Stimulated activated CD4-positive, alpha-beta T cell treated with anti-CD3 and anti-CD28 coated beads, TNF-alpha, amount 100 ng/mL, for 24 hours (primary cell): ENCODE results near the gene FASLG.
A peak's percentile ranks its signal among the peaks of the same experiment; 100 is the strongest.

Experiments used
- DNase-seq, 3 experiments: peaks; one replicate each; pipeline ENCODE4 v3.0.0-alpha.2; 2020; ENCODE audit warnings: low read depth in 3 of 3

The FASLG gene

GRCh38 chr1:172646653-172647052, 12.2 kb upstream of the FASLG start:
- DNase-seq = no peak

GRCh38 chr1:172647110-172647564, 11.8 kb upstream of the FASLG start:
- DNase-seq = peak in 1 of 3 experiments; percentile 30

DNA sequence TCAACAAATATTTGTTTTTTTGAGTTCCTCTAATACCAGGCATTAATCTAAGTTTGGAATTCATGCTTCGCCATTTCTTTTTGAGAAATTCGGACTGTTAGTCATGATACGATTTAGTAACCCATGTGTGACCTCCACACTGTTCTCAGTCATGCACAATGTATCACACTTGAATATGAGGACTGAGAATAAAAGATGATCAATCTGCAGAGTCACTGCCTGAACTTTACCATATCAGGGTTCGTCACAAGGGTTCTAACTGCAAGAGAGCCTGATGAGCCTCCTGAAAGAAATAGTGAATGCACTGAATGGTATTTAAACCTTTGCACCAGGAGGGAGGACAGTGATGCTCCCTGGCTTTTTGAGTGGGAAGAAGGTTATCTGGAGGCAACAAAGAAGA, 10.9 kb upstream of the FASLG start:
- no peak for DNase-seq

GRCh38 chr1:172650474-172651193, 8.3 kb upstream of the FASLG start:
- no peak for DNase-seq

- no peak for DNase-seq
Measured at GRCh38 chr1:172653015-172653709, 5.7 kb upstream of the FASLG start.

GRCh38 chr1:172654535-172654934, 4.4 kb upstream of the FASLG start:
- DNase-seq = no peak

- no peak for DNase-seq
Measured at GRCh38 chr1:172656576-172656975, 2.3 kb upstream of the FASLG start.

DNA sequence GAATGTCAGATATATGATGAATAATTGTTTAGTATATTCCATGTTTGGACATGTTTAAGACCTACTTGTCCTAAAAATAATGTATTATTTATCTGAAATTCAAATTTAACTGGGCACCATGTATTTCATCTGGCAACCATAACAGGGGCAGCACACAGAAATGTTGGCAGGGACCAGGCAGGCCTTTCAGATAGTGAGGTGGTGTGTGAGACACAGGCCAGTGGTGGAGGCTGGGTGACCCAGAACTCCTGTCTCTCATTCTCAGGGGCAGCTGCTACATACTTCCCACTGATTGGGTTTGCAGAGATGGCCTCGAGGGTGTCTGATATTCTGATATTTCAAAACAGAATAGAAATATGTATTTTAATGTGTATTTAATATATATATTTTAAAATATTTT, 1.3 kb upstream of the FASLG start:
- DNase-seq = no peak

- DNase-seq = no peak
Measured at GRCh38 chr1:172661107-172661506, 2.2 kb downstream of the FASLG start.

DNA sequence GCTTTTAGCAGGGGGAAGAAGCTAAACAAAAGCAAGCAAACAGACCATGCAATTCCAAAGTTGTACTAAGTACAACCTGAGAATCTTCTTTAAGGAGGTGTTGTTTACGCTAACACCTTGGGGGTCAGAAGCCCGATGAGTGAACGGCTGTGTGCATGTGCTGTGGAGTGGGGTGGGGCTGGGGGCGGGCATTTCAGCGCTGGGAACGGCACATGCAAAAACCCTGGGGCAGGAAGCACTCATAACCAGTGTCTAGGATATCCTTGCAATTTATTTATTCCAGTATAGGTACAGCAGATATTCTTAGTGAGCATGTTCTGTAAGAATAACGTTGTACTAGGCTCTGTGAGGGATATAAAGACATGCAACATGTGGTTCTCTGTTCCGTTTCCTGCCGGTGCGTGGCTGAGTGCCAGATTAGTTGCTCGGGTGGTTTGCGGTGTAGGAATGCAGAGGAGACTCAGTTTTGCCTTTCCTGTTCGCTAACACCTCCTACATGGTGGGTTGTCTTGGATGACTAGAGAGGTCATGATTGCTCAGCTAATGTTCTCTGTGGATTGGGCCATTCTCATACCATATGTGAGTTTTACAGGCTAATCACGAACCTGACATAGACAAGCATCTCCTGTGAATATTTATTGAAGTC, 3.7 kb downstream of the FASLG start:
- peak; percentile 79 to 90 (median 85) for DNase-seq

- no peak for DNase-seq
Measured at GRCh38 chr1:172663732-172664131, 4.8 kb downstream of the FASLG start.

DNA sequence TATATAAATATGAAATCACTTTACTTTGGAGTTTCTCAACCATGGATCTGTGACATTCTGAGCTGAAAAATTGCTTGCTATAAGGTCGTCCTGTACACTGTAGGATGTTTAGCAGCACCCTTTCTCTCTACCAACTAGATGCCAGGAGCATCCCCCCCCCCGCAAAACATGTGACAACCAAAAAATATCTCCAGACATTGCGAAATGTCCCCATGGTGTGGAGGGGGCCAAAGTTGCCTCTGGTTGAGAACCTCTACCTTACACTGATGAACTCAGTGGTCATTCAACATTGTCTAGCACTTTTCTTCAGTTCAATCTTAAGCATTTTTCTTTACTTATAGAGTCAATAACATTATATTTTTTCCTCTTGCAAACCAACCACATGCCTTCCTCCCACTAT, 9.2 kb downstream of the FASLG start:
- no peak for DNase-seq

- DNase-seq = no peak
Measured at GRCh38 chr1:172669011-172669410, 10.1 kb downstream of the FASLG start.

DNA sequence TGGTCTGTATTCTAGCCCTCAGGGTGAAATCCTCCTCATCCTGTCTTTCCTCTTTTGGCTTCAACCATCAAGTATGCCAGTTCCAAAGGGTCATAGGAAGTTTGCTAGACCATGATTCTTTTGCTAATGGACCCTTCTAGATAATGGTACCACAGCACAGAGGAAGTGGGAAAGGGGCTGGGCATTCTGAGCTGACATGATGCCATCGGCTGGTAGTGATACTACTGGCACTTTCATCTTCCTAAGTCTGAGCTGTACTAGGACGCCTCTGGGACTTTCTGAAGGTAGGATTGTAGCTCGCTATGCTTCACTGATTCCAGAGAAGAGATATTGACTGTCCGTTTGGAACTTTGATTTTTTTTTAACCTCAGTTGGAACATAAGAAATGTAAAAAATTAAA, 11.4 kb downstream of the FASLG start:
- DNase-seq = peak in 1 of 3 experiments; percentile 29

- DNase-seq = peak in 1 of 3 experiments; percentile 38
Measured at GRCh38 chr1:172670791-172671190, 11.9 kb downstream of the FASLG start.

DNA sequence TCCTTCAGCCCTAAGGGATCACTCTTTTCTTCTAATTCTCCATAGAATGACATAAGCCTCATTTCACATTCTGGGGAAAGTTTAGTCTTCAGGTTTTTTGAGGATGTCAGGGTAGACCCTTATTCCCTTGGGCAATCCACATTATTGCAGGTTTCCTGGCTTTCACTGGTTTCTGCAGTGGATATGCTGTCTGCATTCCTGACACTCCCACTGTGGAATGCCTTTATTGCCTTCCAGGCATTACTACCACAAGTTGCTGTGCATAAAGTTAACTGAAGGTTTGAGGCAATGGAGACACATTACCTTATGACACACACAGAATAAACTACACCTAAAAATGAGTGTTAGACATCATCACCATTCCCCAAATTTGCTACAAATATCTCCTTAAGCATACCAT, 12.7 kb downstream of the FASLG start:
- no peak for DNase-seq

- DNase-seq = no peak
Measured at GRCh38 chr1:172672720-172673119, 13.8 kb downstream of the FASLG start.

DNA sequence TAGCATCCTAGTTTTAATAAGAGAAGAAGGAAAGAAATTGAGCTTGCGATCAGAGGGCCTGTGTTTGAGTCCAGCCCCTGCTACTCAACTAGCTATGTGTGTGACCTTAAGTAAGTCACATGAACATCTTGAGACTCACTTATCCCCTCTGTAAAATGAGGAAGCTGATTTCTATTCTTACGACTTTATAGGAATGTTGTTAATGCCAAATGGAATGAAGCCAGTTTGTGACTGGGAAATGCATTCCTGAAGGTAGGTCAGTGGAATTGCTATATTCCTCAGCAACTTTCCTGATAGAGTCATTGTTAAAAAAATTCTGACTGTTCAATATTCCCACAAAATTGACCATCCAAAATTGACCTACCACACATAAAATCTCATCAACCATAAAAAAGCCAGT, 14.9 kb downstream of the FASLG start:
- DNase-seq = no peak

GRCh38 chr1:172674831-172675613, 16.1 kb downstream of the FASLG start:
- no peak for DNase-seq

DNA sequence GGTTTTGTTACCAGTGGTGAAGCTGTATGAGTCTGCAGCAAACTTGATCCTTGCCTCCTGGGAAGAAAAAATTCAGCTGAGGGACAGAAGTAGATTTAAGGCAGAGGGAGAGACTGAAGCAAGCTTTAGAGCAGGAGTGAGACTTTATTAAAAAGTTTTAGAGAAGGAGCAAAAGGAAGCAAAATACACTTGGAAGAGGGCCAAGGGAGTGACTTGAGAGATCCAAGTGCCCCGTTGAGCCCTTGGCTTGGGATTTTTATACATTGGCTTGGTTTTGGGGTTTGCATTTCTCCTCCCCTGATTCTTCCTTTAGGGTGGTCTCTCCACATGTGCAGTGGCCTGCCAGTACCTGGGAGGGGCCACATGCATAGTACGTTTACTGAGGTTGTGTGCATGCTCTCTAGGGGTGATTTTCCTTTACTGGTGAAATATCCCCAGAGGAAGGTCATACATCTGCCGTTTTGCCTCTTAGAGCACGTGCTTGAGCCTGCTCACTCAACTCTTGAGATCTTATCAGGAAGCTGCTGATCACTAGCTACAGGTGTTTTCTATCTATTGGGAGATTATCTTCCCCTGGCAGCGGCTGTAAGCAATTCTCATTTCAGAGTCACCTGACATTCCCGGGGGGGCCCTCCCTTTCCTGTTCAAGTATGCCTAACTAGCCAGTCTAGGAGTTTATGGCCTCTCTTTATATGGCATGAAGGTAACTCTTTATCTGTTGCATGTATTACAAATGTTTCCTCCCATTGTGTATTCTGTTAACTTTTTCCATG, 20.3 kb downstream of the FASLG start:
- no peak for DNase-seq

- no peak for DNase-seq
Measured at GRCh38 chr1:172680244-172680643, 21.3 kb downstream of the FASLG start.
